Breast epithelium (tissue), 3 donors: Measurements from ENCODE around the gene DHDH.

ENCODE experiments used
- POLR2AphosphoS5 ChIP-seq, 3 donors: sonication (generic); formaldehyde crosslinking; IDR thresholded peaks; one replicate each; pipeline ENCODE4 v1.6.1; 2017; ENCODE audit warnings: antibody characterized with exemption in 3 of 3
- TF ChIP-seq, protein P1 (sequence below), 3 donors: fragments of 450-650 bp; IDR thresholded peaks; one replicate each; pipeline ENCODE4 v1.5.1; 2016 to 2017; ENCODE audit warnings: antibody characterized with exemption in 3 of 3, mild to moderate bottlenecking in 3 of 3, moderate library complexity in 3 of 3

DNA sequence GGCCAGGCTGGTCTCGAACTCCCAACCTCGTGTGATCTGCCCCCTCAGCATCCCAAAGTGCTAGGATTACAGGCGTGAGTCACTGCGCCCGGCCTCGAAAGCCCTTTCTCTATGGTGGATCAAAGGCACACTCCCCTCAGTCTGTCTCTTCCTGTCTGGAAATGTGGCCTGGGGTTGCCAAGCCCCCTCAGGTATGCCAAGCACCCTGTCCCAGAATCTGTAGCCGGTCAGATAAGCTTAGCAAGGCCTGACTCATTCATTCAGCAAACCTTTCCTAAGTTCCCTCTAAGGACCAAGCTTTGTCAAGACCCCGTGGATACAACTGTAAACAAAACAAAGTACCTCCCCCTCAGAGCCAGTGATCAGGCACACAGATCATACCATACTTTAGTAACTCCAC is 19.3 kb upstream of the DHDH start:
- TF ChIP-seq, protein P1, sequence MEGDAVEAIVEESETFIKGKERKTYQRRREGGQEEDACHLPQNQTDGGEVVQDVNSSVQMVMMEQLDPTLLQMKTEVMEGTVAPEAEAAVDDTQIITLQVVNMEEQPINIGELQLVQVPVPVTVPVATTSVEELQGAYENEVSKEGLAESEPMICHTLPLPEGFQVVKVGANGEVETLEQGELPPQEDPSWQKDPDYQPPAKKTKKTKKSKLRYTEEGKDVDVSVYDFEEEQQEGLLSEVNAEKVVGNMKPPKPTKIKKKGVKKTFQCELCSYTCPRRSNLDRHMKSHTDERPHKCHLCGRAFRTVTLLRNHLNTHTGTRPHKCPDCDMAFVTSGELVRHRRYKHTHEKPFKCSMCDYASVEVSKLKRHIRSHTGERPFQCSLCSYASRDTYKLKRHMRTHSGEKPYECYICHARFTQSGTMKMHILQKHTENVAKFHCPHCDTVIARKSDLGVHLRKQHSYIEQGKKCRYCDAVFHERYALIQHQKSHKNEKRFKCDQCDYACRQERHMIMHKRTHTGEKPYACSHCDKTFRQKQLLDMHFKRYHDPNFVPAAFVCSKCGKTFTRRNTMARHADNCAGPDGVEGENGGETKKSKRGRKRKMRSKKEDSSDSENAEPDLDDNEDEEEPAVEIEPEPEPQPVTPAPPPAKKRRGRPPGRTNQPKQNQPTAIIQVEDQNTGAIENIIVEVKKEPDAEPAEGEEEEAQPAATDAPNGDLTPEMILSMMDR (IDR thresholded peaks at IDR 0.05): no peak
- no peak for TF ChIP-seq POLR2AphosphoS5 (IDR thresholded peaks at IDR 0.05)
